Prostate gland (tissue), 2 donors: ENCODE measurements around the gene ADGRD1. TPM values are rescaled to one million over a fixed set of nuclear protein-coding genes. Genes with fewer than 3 reads are reported as not detected.

ENCODE experiments used
- DNase-seq: peaks from one replicate; pipeline ENCODE4 v3.0.0-alpha.2; 2019; ENCODE audit warnings: low spot score
- H3K27ac ChIP-seq, 2 donors: fragments of 200-600 bp; sonication (generic); 2 replicates each; pipeline ENCODE4 v1.5.1; 2017 to 2019
- H3K27me3 ChIP-seq: fragments of 200-600 bp; sonication (generic); replicated peaks from 2 replicates; pipeline ENCODE4 v1.5.1; 2019; ENCODE audit not compliant: insufficient read depth
- H3K36me3 ChIP-seq, 2 donors: fragments of 200-600 bp; sonication (generic); 1 replicate in 1 of 2; 2 replicates in 1 of 2; pipeline versions ENCODE4 v1.5.1 to v1.8.1; 2017 to 2019
- H3K4me1 ChIP-seq: fragments of 200-600 bp; sonication (generic); replicated peaks from 2 replicates; pipeline ENCODE4 v1.5.1; 2019
- H3K4me3 ChIP-seq, 2 donors: fragments of 200-600 bp; sonication (generic); 2 replicates each; pipeline ENCODE4 v1.5.1; 2017 to 2019
- H3K9me3 ChIP-seq: fragments of 200-600 bp; sonication (generic); 2 replicates; pipeline ENCODE4 v1.5.1; 2017
- CTCF ChIP-seq, 4 experiments: fragments of 200-600 bp in 2 of 4; fragments of 450-650 bp in 2 of 4; sonication (generic) in 2 of 4; IDR thresholded peaks; 1 replicate in 3 of 4; 2 replicates in 1 of 4; pipeline ENCODE4 v1.5.1; 2016 to 2019; ENCODE audit warnings: antibody characterized with exemption in 4 of 4, mild to moderate bottlenecking in 2 of 4, moderate library complexity in 2 of 4
- POLR2A ChIP-seq: fragments of 450-650 bp; IDR thresholded peaks from one replicate; pipeline ENCODE4 v1.6.1; 2016; ENCODE audit warnings: antibody characterized with exemption, mild to moderate bottlenecking
- POLR2AphosphoS5 ChIP-seq: sonication (generic); formaldehyde crosslinking; IDR thresholded peaks from one replicate; pipeline ENCODE4 v1.6.1; 2017; ENCODE audit warnings: antibody characterized with exemption
- WGBS: methylation state at CpG from one replicate; pipeline ENCODE4 v1.1.5; 2018; 5-methylcytosine and 5-hydroxymethylcytosine counted together
- intact Hi-C: fragments of 100-400 bp; cut with DNase I; formaldehyde crosslinking; loops from one replicate; pipeline ENCODE4 v1.14.2; 2022
- total RNA-seq, 2 donors: library from RNA; depleted of rRNA; stranded (reverse); fragments of >200 nt; gene quantifications; one replicate each; pipeline ENCODE4 v1.1.0, GENCODE V29; 2016

ADGRD1 gene
- total RNA-seq, 2 donors from 2014 or later, result 4.3 to 20.9 TPM

- Histone ChIP-seq H3K36me3 (no peaks in the 10 kb centered on the region), H3K4me3 (no peak overlapping the region), H3K27ac (no peak overlapping the region), H3K27me3 (no peaks in the 10 kb centered on the region), H3K4me1 (peaks cover 5% of the 10 kb centered on the region), H3K9me3 (no peaks in the 10 kb centered on the region)
- WGBS, result 57% methylated on average over 26 of the region's 26 CpGs
- TF ChIP-seq POLR2AphosphoS5 (peak; percentile 22), CTCF (IDR thresholded peaks at IDR 0.05) (no peak), POLR2A (no peak)
- DNase-seq, result no peak
- intact Hi-C loops, result no loop called here
Observed at GRCh38 chr12:131008131-131008912, 54.6 kb downstream of the ADGRD1 start.

- H3K4me1 ChIP-seq, result peaks cover 5% of the 10 kb centered on the region
- no peaks in the 10 kb centered on the region for H3K9me3 ChIP-seq
- TF ChIP-seq CTCF (IDR thresholded peaks at IDR 0.05) (no peak), POLR2AphosphoS5 (no peak), POLR2A (no peak)
- no peak for DNase-seq
- 91% methylated on average over 17 of the region's 17 CpGs for whole genome bisulfite sequencing
- H3K27ac ChIP-seq, result no peak overlapping the region
- intact Hi-C loops, result no loop called here
- H3K27me3 ChIP-seq, result no peaks in the 10 kb centered on the region
- no peaks in the 10 kb centered on the region for H3K36me3 ChIP-seq
- H3K4me3 ChIP-seq, result no peak overlapping the region
Observed at GRCh38 chr12:131008913-131009270, 55.2 kb downstream of the ADGRD1 start.

GRCh38 chr12:131009595-131010395 lies 56.1 kb downstream of the ADGRD1 start:
- Histone ChIP-seq H3K36me3 (no peaks in the 10 kb centered on the region), H3K4me3 (no peak overlapping the region), H3K9me3 (no peaks in the 10 kb centered on the region), H3K4me1 (peaks cover 5% of the 10 kb centered on the region), H3K27me3 (no peaks in the 10 kb centered on the region), H3K27ac (no peak overlapping the region)
- intact Hi-C loops, result no loop called here
- TF ChIP-seq POLR2A (no peak), POLR2AphosphoS5 (no peak), CTCF (IDR thresholded peaks at IDR 0.05) (no peak)
- WGBS, result 73% methylated on average over 21 of the region's 21 CpGs
- DNase-seq, result no peak

- no peaks in the 10 kb centered on the region for H3K9me3 ChIP-seq
- DNase-seq, result no peak
- intact Hi-C loops, result no loop called here
- H3K27ac ChIP-seq, result no peak overlapping the region
- TF ChIP-seq CTCF (IDR thresholded peaks at IDR 0.05) (no peak), POLR2AphosphoS5 (no peak), POLR2A (no peak)
- H3K36me3 ChIP-seq, result no peaks in the 10 kb centered on the region
- H3K27me3 ChIP-seq, result no peaks in the 10 kb centered on the region
- 85% methylated on average over 18 of the region's 18 CpGs for WGBS
- peaks cover 5% of the 10 kb centered on the region for H3K4me1 ChIP-seq
- no peak overlapping the region for H3K4me3 ChIP-seq
Observed at GRCh38 chr12:131010396-131011131, 56.9 kb downstream of the ADGRD1 start.
